ENCODE results near the gene NTSR2. TPM values are rescaled to one million over a fixed set of nuclear protein-coding genes. Genes with fewer than 3 reads are reported as not detected.

The NTSR2 gene
- total RNA-seq, 4 donors from 2014 or later = not detected

GRCh38 chr2:11652553-11652952, 17.4 kb downstream of the NTSR2 start:
- intact Hi-C loops (cut with DNase I; ENCODE audit: low total_unique reads) = no loop called here
- Histone ChIP-seq H3K27me3 (no peaks in the 10 kb centered on the region), H3K9me3 (no peaks in the 10 kb centered on the region), H3K36me3 (no peaks in the 10 kb centered on the region), H3K4me3 (no peak overlapping the region), H3K27ac (no peak overlapping the region), H3K4me1 (no peaks in the 10 kb centered on the region)
- no peak for TF ChIP-seq POLR2A (IDR thresholded peaks at IDR 0.05)
- TF ChIP-seq, protein P1, sequence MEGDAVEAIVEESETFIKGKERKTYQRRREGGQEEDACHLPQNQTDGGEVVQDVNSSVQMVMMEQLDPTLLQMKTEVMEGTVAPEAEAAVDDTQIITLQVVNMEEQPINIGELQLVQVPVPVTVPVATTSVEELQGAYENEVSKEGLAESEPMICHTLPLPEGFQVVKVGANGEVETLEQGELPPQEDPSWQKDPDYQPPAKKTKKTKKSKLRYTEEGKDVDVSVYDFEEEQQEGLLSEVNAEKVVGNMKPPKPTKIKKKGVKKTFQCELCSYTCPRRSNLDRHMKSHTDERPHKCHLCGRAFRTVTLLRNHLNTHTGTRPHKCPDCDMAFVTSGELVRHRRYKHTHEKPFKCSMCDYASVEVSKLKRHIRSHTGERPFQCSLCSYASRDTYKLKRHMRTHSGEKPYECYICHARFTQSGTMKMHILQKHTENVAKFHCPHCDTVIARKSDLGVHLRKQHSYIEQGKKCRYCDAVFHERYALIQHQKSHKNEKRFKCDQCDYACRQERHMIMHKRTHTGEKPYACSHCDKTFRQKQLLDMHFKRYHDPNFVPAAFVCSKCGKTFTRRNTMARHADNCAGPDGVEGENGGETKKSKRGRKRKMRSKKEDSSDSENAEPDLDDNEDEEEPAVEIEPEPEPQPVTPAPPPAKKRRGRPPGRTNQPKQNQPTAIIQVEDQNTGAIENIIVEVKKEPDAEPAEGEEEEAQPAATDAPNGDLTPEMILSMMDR (IDR thresholded peaks at IDR 0.05) = no peak
- no peak for DNase-seq

DNA sequence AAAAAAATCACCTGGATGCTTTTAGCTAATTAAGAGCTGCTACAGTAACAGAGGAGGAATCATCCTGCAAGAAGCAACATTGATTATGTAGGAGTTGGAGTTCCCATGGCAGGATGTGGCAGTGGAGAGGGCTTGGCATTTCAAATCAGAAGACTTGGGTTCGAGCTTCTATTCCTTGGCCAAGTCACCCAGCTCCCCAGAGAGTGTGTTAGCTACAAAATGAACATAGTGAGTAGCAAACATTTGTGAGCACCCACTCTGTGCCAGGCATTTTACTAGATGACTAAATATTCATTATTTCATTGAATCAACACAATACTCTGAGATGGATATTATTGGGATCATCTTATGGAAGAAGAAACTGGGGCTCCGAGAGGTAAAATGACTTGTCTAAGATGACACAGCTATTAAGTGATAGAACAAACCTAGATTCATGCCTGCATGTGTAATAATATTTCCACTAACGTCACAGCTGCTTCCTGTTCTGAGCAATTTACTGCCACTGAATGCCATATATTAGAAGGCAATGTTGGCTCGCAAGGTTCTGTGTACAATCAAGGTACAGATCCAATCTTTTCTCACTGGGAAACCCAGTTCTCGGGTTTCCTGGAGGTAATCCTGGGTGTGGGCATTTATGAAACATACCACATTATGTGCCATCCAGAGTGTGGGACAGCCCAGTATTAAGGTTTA, 18.0 kb downstream of the NTSR2 start:
- Histone ChIP-seq H3K36me3 (no peaks in the 10 kb centered on the region), H3K27me3 (no peaks in the 10 kb centered on the region), H3K9me3 (no peaks in the 10 kb centered on the region), H3K4me1 (no peaks in the 10 kb centered on the region), H3K4me3 (no peak overlapping the region), H3K27ac (no peak overlapping the region)
- TF ChIP-seq, protein P1 (IDR thresholded peaks at IDR 0.05) = no peak
- no peak for TF ChIP-seq POLR2A (IDR thresholded peaks at IDR 0.05)
- DNase-seq = no peak
- intact Hi-C loops (cut with DNase I; ENCODE audit: low total_unique reads) = no loop called here

DNA sequence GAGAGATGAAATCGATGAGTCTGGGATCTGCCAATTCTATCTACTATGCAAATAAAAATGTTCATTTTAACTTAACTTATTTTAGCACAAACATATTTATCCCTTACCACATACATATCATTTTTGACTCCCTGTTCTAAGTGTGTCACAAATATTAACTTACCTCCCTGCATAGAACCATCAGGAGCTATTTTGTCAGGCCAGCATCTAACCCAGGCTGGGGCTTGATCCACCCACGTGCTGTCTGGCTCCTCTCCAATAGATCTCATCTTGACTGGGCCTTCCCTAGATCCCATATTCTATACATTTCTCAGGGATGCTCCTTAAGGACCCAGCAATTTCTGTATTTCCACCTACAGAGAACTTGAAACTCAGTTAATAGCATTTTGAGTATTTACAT, 20.9 kb downstream of the NTSR2 start:
- H3K36me3 ChIP-seq = no peaks in the 10 kb centered on the region
- H3K4me1 ChIP-seq = no peaks in the 10 kb centered on the region
- no peaks in the 10 kb centered on the region for H3K27me3 ChIP-seq
- no peak overlapping the region for H3K27ac ChIP-seq
- H3K4me3 ChIP-seq = no peak overlapping the region
- no peaks in the 10 kb centered on the region for H3K9me3 ChIP-seq
- no peak for DNase-seq
- no peak for TF ChIP-seq POLR2A (IDR thresholded peaks at IDR 0.05)
- TF ChIP-seq, protein P1 (IDR thresholded peaks at IDR 0.05) = no peak
- intact Hi-C loops (cut with DNase I; ENCODE audit: low total_unique reads) = no loop called here

- Histone ChIP-seq H3K36me3 (no peaks in the 10 kb centered on the region), H3K27ac (no peak overlapping the region), H3K9me3 (no peaks in the 10 kb centered on the region), H3K27me3 (no peaks in the 10 kb centered on the region), H3K4me1 (no peaks in the 10 kb centered on the region), H3K4me3 (no peak overlapping the region)
- no peak for TF ChIP-seq POLR2A (IDR thresholded peaks at IDR 0.05)
- TF ChIP-seq, protein P1 (IDR thresholded peaks at IDR 0.05) = peak in 1 of 4 experiments; percentile 3
- no peak for DNase-seq
- intact Hi-C loops (cut with DNase I; ENCODE audit: low total_unique reads) = no loop called here
Observed at GRCh38 chr2:11647834-11648600, 22.0 kb downstream of the NTSR2 start.

DNA sequence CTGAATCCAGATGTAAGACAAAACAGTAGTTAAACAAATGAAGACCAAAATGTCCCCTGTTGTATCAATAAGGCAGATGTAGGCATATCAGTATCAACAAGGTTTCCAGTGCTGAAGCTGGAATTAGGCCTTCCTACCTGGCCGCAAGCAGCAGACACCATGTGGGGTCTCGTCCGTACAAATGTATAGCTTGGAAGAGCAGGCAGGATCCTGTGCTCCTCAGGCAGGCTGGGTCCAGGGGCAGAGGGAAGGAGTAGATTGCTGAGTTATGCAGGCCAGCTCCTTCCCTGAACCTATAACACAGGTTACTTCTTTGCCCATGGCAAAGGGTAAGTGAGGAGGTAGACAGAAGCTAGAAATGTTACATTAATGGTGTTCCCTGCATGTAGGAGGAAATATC, 23.5 kb downstream of the NTSR2 start:
- TF ChIP-seq POLR2A (IDR thresholded peaks at IDR 0.05) = no peak
- TF ChIP-seq, protein P1 (IDR thresholded peaks at IDR 0.05) = no peak
- Histone ChIP-seq H3K27ac (no peak overlapping the region), H3K4me1 (no peaks in the 10 kb centered on the region), H3K9me3 (no peaks in the 10 kb centered on the region), H3K36me3 (no peaks in the 10 kb centered on the region), H3K27me3 (no peaks in the 10 kb centered on the region), H3K4me3 (no peak overlapping the region)
- intact Hi-C loops (cut with DNase I; ENCODE audit: low total_unique reads) = no loop called here
- DNase-seq = no peak
